Fibroblast of lung (primary cell): ENCODE measurements around the gene ZRSR2. TPM values are rescaled to one million over a fixed set of nuclear protein-coding genes. Genes with fewer than 3 reads are reported as not detected.

Source experiments
- DNase-seq, 2 donors: peaks; one replicate each; pipeline versions ENCODE4 v3.0.0 to v3.0.0-alpha.2; 2010; ENCODE audit warnings: low read depth in 2 of 2
- H2AFZ ChIP-seq: 2 replicates; pipeline ENCODE4 v1.5.1; 2012; ENCODE audit warnings: low read length, control low read depth, inconsistent platforms
- H3K27ac ChIP-seq: 2 replicates; pipeline ENCODE4 v1.5.1; 2011; ENCODE audit warnings: low read length, control low read depth; ENCODE audit not compliant: insufficient read depth
- H3K27me3 ChIP-seq: 2 replicates; pipeline ENCODE4 v1.5.1; 2011; ENCODE audit warnings: mild to moderate bottlenecking, low read length; ENCODE audit not compliant: control insufficient read depth, insufficient read depth
- H3K36me3 ChIP-seq: 2 replicates; pipeline ENCODE4 v1.5.1; 2011; ENCODE audit warnings: low read length; ENCODE audit not compliant: control insufficient read depth, insufficient read depth
- H3K4me1 ChIP-seq: 2 replicates; pipeline ENCODE4 v1.5.1; 2011; ENCODE audit warnings: low read length; ENCODE audit not compliant: control insufficient read depth, insufficient read depth; ENCODE audit errors: extremely low read depth
- H3K4me2 ChIP-seq: 2 replicates; pipeline ENCODE4 v1.5.1; 2011; ENCODE audit warnings: low read length, control low read depth; ENCODE audit not compliant: insufficient read depth; ENCODE audit errors: extremely low read depth
- H3K4me3 ChIP-seq, 4 experiments: fragments of 200-600 bp in 1 of 4; sonication (generic) in 1 of 4; replicated peaks in 1 of 4; 2 replicates each; pipeline ENCODE4 v1.5.1; 2011 to 2016; ENCODE audit warnings: low read length in 4 of 4, low read depth in 3 of 4, mild to moderate bottlenecking in 3 of 4, control low read depth in 2 of 4, inconsistent platforms in 1 of 4, mixed read lengths in 1 of 4; ENCODE audit not compliant: insufficient read depth in 1 of 4; ENCODE audit errors: control extremely low read depth in 1 of 4
- H3K79me2 ChIP-seq: 2 replicates; pipeline ENCODE4 v1.5.1; 2012; ENCODE audit warnings: mild to moderate bottlenecking, low read length, inconsistent platforms; ENCODE audit not compliant: control insufficient read depth, insufficient read depth
- H3K9ac ChIP-seq: 2 replicates; pipeline ENCODE4 v1.5.1; 2011; ENCODE audit warnings: mild to moderate bottlenecking, low read length, control low read depth; ENCODE audit not compliant: insufficient read depth
- H3K9me3 ChIP-seq: 2 replicates; pipeline ENCODE4 v1.5.1; 2012; ENCODE audit warnings: low read depth, low read length; ENCODE audit not compliant: control insufficient read depth, insufficient read depth
- H4K20me1 ChIP-seq: 2 replicates; pipeline ENCODE4 v1.5.1; 2011; ENCODE audit warnings: low read length; ENCODE audit not compliant: control insufficient read depth, insufficient read depth; ENCODE audit errors: extremely low read depth
- EZH2 ChIP-seq: IDR thresholded peaks from 2 replicates; pipeline ENCODE4 v1.5.1; 2012; ENCODE audit warnings: low read length, control low read depth, mild to moderate bottlenecking; ENCODE audit errors: missing control alignments
- polyA plus RNA-seq, 2 donors: library from polyadenylated mRNA; depleted of rRNA in 1 of 2; stranded (reverse) in 1 of 2; unstranded in 1 of 2; fragments of >200 nt; gene quantifications; 2 replicates each; pipeline ENCODE4 v1.2.1, GENCODE V29; 2011 to 2012; ENCODE audit warnings: missing spikeins in 1 of 2
- total RNA-seq: library from RNA; depleted of rRNA; stranded (reverse); fragments of >200 nt; gene quantifications from 2 replicates; pipeline ENCODE4 v1.2.1, GENCODE V29; 2014
- TF ChIP-seq, protein P1 (sequence below), 2 donors: IDR thresholded peaks in 1 of 2; conservative IDR thresholded peaks in 1 of 2; 1 replicate in 1 of 2; 2 replicates in 1 of 2; pipeline ENCODE4 v1.5.1; 2011 to 2012; ENCODE audit warnings: low read length in 2 of 2, control low read depth in 1 of 2, inconsistent platforms in 1 of 2, low read depth in 1 of 2, mild to moderate bottlenecking in 1 of 2

ZRSR2 gene
- total and polyA plus RNA-seq, 2 donors (not counting 1 experiment from before 2014, with no cell fraction given) = 6.6 to 8.1 TPM

- TF ChIP-seq EZH2 = no peak
- TF ChIP-seq, protein P1, sequence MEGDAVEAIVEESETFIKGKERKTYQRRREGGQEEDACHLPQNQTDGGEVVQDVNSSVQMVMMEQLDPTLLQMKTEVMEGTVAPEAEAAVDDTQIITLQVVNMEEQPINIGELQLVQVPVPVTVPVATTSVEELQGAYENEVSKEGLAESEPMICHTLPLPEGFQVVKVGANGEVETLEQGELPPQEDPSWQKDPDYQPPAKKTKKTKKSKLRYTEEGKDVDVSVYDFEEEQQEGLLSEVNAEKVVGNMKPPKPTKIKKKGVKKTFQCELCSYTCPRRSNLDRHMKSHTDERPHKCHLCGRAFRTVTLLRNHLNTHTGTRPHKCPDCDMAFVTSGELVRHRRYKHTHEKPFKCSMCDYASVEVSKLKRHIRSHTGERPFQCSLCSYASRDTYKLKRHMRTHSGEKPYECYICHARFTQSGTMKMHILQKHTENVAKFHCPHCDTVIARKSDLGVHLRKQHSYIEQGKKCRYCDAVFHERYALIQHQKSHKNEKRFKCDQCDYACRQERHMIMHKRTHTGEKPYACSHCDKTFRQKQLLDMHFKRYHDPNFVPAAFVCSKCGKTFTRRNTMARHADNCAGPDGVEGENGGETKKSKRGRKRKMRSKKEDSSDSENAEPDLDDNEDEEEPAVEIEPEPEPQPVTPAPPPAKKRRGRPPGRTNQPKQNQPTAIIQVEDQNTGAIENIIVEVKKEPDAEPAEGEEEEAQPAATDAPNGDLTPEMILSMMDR (conservative IDR thresholded peaks at IDR 0.05 in 1 of 2, IDR thresholded peaks at IDR 0.05 in 1 of 2; ENCODE audit: low read depth in 1 of 2, low read length in 2 of 2) = no peak
- Histone ChIP-seq H4K20me1 (no peaks in the 10 kb centered on the region), H3K27ac (no peak overlapping the region), H3K79me2 (no peaks in the 10 kb centered on the region), H3K4me1 (no peaks in the 10 kb centered on the region), H3K9me3 (no peaks in the 10 kb centered on the region), H3K27me3 (no peaks in the 10 kb centered on the region), H3K4me3 (no peak overlapping the region), H3K4me2 (no peak overlapping the region), H3K9ac (no peak overlapping the region), H3K36me3 (no peaks in the 10 kb centered on the region), H2AFZ (no peak overlapping the region)
- peak in 1 of 2 donors; percentile 21 for DNase-seq
Observed at GRCh38 chrX:15816438-15816809, 26.1 kb downstream of the ZRSR2 start.

- Histone ChIP-seq H3K27ac (no peak overlapping the region), H4K20me1 (no peaks in the 10 kb centered on the region), H3K4me3 (no peak overlapping the region), H3K36me3 (no peaks in the 10 kb centered on the region), H3K79me2 (no peaks in the 10 kb centered on the region), H3K9ac (no peak overlapping the region), H3K9me3 (no peaks in the 10 kb centered on the region), H3K4me1 (no peaks in the 10 kb centered on the region), H3K4me2 (no peak overlapping the region), H3K27me3 (no peaks in the 10 kb centered on the region), H2AFZ (no peak overlapping the region)
- DNase-seq = peak; percentile 11 to 48
- no peak for TF ChIP-seq EZH2
- TF ChIP-seq, protein P1 (conservative IDR thresholded peaks at IDR 0.05 in 1 of 2, IDR thresholded peaks at IDR 0.05 in 1 of 2; ENCODE audit: low read depth in 1 of 2, low read length in 2 of 2) = no peak
Observed at GRCh38 chrX:15816886-15817285, 26.6 kb downstream of the ZRSR2 start.

- Histone ChIP-seq H3K9me3 (no peaks in the 10 kb centered on the region), H3K9ac (no peak overlapping the region), H3K79me2 (no peaks in the 10 kb centered on the region), H4K20me1 (no peaks in the 10 kb centered on the region), H3K4me1 (no peaks in the 10 kb centered on the region), H3K36me3 (no peaks in the 10 kb centered on the region), H3K27me3 (no peaks in the 10 kb centered on the region), H3K4me3 (no peak overlapping the region), H3K4me2 (no peak overlapping the region), H3K27ac (peak overlapping the region; percentile 37), H2AFZ (no peak overlapping the region)
- DNase-seq = peak; percentile 54 to 56
- TF ChIP-seq, protein P1 (conservative IDR thresholded peaks at IDR 0.05 in 1 of 2, IDR thresholded peaks at IDR 0.05 in 1 of 2; ENCODE audit: low read depth in 1 of 2, low read length in 2 of 2) = no peak
- TF ChIP-seq EZH2 = no peak
Observed at GRCh38 chrX:15820106-15821073, 30.1 kb downstream of the ZRSR2 start.
